GM12878 (cell line): ENCODE measurements around the gene ZNF581. TPM values are rescaled to one million over a fixed set of nuclear protein-coding genes. Genes with fewer than 3 reads are reported as not detected.

Experiments
- ATAC-seq: fragments of 200-7000 bp; cut with Tn5 transposase; 3 replicates; pipeline ENCODE4 v1.9.1; 2020; ENCODE audit warnings: mild to moderate bottlenecking, moderate library complexity
- BruUV-seq: library from RNA; stranded (reverse); fragments of 400-500 nt; replicated peaks from 2 replicates; lab custom pipeline; 2021; lab: Mats Ljungman, UMichigan
- CTCF ChIA-PET: fragments of 300-600 bp; sonication (Branson Sonifier 250); formaldehyde crosslinking; extraction: SDS; loops from one replicate; lab custom pipeline; 2021; ENCODE audit warnings: inconsistent platforms; lab: Yijun Ruan, JAX
- POLR2A ChIA-PET: fragments of 350-600 bp; formaldehyde crosslinking; extraction: SDS; loops from one replicate; lab custom pipeline; 2021; ENCODE audit warnings: inconsistent platforms; lab: Charles Lee
- RAD21 ChIA-PET: fragments of 300-600 bp; sonication (Branson Sonifier 250); formaldehyde crosslinking; loops from one replicate; lab custom pipeline; 2023; ENCODE audit warnings: antibody characterized with exemption; ENCODE audit not compliant: unreplicated experiment; lab: Charles Lee
- SMC1A ChIA-PET: fragments of 300-600 bp; sonication (Branson Sonifier 250); formaldehyde crosslinking; loops from one replicate; lab custom pipeline; 2023; ENCODE audit not compliant: unreplicated experiment, uncharacterized antibody; lab: Charles Lee
- DNase-seq: peaks from one replicate; pipeline ENCODE4 v3.0.0-alpha.2; 2011; ENCODE audit warnings: low read depth, low spot score
- FAIRE-seq: peaks from 3 replicates; lab custom pipeline; 2011; peaks lifted over from hg19 to GRCh38; lab: Jason Lieb, UNC
- H2AFZ ChIP-seq: 2 replicates; pipeline ENCODE4 v1.6.0; 2011; ENCODE audit warnings: low read depth, low read length, control low read depth; ENCODE audit not compliant: control insufficient read depth
- H3K27ac ChIP-seq: 2 replicates; pipeline ENCODE4 v1.5.1; 2011; ENCODE audit warnings: control low read depth; ENCODE audit not compliant: control insufficient read depth, insufficient read depth
- H3K27me3 ChIP-seq, 2 experiments: replicated peaks in 1 of 2; 2 replicates each; pipeline versions ENCODE4 v1.6.0 to v1.6.1; 2011; ENCODE audit warnings: low read length in 1 of 2; ENCODE audit not compliant: control insufficient read depth in 2 of 2, insufficient read depth in 2 of 2
- H3K36me3 ChIP-seq, 2 experiments: 2 replicates each; pipeline ENCODE4 v1.5.1; 2011; ENCODE audit warnings: low read length in 1 of 2; ENCODE audit not compliant: control insufficient read depth in 2 of 2, insufficient read depth in 2 of 2
- H3K4me1 ChIP-seq: 2 replicates; pipeline ENCODE4 v1.6.1; 2011; ENCODE audit warnings: mild to moderate bottlenecking, low read length, moderate library complexity, mixed read lengths; ENCODE audit not compliant: control insufficient read depth, insufficient read depth
- H3K4me2 ChIP-seq: 2 replicates; pipeline ENCODE4 v1.6.0; 2011; ENCODE audit warnings: control low read depth; ENCODE audit not compliant: control insufficient read depth, insufficient read depth
- H3K4me3 ChIP-seq: fragments of 200-600 bp; sonication (generic); 2 replicates; pipeline ENCODE4 v1.5.1; 2016
- H3K79me2 ChIP-seq: 2 replicates; pipeline ENCODE4 v1.6.0; 2011; ENCODE audit warnings: low read length; ENCODE audit not compliant: control insufficient read depth, insufficient read depth
- H3K9ac ChIP-seq: 2 replicates; pipeline ENCODE4 v1.8.0; 2011; ENCODE audit warnings: low read length, control low read depth, mixed read lengths; ENCODE audit not compliant: control insufficient read depth, insufficient read depth
- H3K9me3 ChIP-seq: replicated peaks from 3 replicates; pipeline ENCODE4 v1.5.1; 2011; ENCODE audit warnings: mild to moderate bottlenecking, low read length; ENCODE audit not compliant: control insufficient read depth, insufficient read depth
- H4K20me1 ChIP-seq: 2 replicates; pipeline ENCODE4 v1.6.0; 2011; ENCODE audit not compliant: control insufficient read depth, insufficient read depth
- BHLHE40 ChIP-seq, 2 experiments: fragments of 450-650 bp in 1 of 2; IDR thresholded peaks; 2 replicates each; pipeline ENCODE4 v1.6.1; 2011 to 2017; ENCODE audit warnings: low read depth in 2 of 2, borderline replicate concordance in 1 of 2, improper control_type of control experiment in 1 of 2, low read length in 1 of 2, mild to moderate bottlenecking in 1 of 2
- CREB1 ChIP-seq: IDR thresholded peaks from 2 replicates; pipeline ENCODE4 v1.6.1; 2012; ENCODE audit warnings: low read depth, mild to moderate bottlenecking, inconsistent platforms
- IRF5 ChIP-seq: fragments of 450-650 bp; IDR thresholded peaks from 2 replicates; pipeline ENCODE4 v1.6.1; 2017; ENCODE audit warnings: borderline replicate concordance
- NFIC ChIP-seq: IDR thresholded peaks from 2 replicates; pipeline ENCODE4 v1.6.1; 2012; ENCODE audit warnings: low read depth, mild to moderate bottlenecking, inconsistent platforms, low read length, moderate library complexity
- RAD51 ChIP-seq: fragments of 450-650 bp; IDR thresholded peaks from 2 replicates; pipeline ENCODE4 v1.6.1; 2016; ENCODE audit warnings: moderate library complexity, mild to moderate bottlenecking, inconsistent platforms
- SREBF2 ChIP-seq: IDR thresholded peaks from 2 replicates; pipeline ENCODE4 v1.6.1; 2012; ENCODE audit warnings: mild to moderate bottlenecking, low read length
- ZBTB4 ChIP-seq: fragments of 450-650 bp; formaldehyde crosslinking; IDR thresholded peaks from 2 replicates; pipeline ENCODE4 v1.4.0; 2022; ENCODE audit warnings: mild to moderate bottlenecking, moderate library complexity
- ZSCAN29 ChIP-seq: fragments of 450-650 bp; IDR thresholded peaks from 2 replicates; pipeline ENCODE4 v1.6.1; 2017; ENCODE audit warnings: mild to moderate bottlenecking, moderate library complexity
- WGBS: methylation state at CpG from one replicate; pipeline ENCODE4 v1.1.6; 2016; ENCODE audit warnings: low lambda C conversion rate; ENCODE audit not compliant: insufficient replicate concordance, insufficient coverage; ENCODE audit errors: missing lambda C conversion rate; 5-methylcytosine and 5-hydroxymethylcytosine counted together
- in situ Hi-C: fragments of 300-500 bp; cut with MboI; formaldehyde crosslinking; loops from 9 replicates; pipeline ENCODE4 v1.14.3; 2018; ENCODE audit warnings: mixed read lengths
- intact Hi-C: fragments of 100-400 bp; cut with micrococcal nuclease; formaldehyde crosslinking; loops from one replicate; pipeline ENCODE4 v1.14.2; 2022; ENCODE audit not compliant: unreplicated experiment
- polyA plus RNA-seq, 11 experiments: library from polyadenylated mRNA; depleted of rRNA in 4 of 11; unstranded in 6 of 11; stranded (reverse) in 5 of 11; fragments of >200 nt; fragmentation: Nextera tagmentation in 4 of 11; fragmentation: Illumina TruSeq in 1 of 11; extraction: Ambion mirVana in 4 of 11; extraction: Trizol in 1 of 11; gene quantifications; 1 replicate in 1 of 11; 2 replicates in 10 of 11; pipeline versions ENCODE4 v1.2.1 to v1.2.3, GENCODE V29; 2011 to 2016; ENCODE audit warnings: inconsistent platforms in 2 of 11, missing spikeins in 2 of 11, low read depth in 1 of 11
- total RNA-seq, 4 experiments: library from RNA; depleted of rRNA in 3 of 4; stranded (reverse); fragments of >200 nt in 3 of 4; fragmentation: Illumina TruSeq in 1 of 4; extraction: Trizol in 1 of 4; gene quantifications; 2 replicates each; pipeline versions ENCODE4 v1.2.1 to v1.2.3, GENCODE V29; 2013 to 2021

The ZNF581 gene
- total and polyA plus RNA-seq, 10 of the 15 experiments (the other 5 are each of a cell fraction or from before 2014, with no cell fraction given): 4.7 to 45.4 (median 22.2) TPM

GRCh38 chr19:55675661-55676354 lies 32.4 kb downstream of the ZNF581 start:
- H3K27me3 ChIP-seq: no peaks in the 10 kb centered on the region
- H2AFZ ChIP-seq: no peak overlapping the region; the same call in 1 of the 2 replicates
- ChIA-PET CTCF (interaction anchor here (0.7 to 3.3 kb wide), 4 partner anchors 19 to 29 kb away, joined by 3 to 14 read pairs (median 8); partner anchors contain the start of genes CCDC106 and U2AF2), SMC1A (interaction anchor here (1.3 to 3.0 kb wide), 3 partner anchors 19 to 43 kb away, joined by 3 to 11 read pairs (median 4); partner anchors contain the start of gene U2AF2), RAD21 (interaction anchor here (1.1 to 2.0 kb wide), 4 partner anchors 19 to 45 kb away, joined by 5 to 9 read pairs (median 8); partner anchors contain the start of gene U2AF2), POLR2A (interaction anchor here (0.7 to 1.4 kb wide), 6 partner anchors 19 to 70 kb away, joined by 3 to 7 read pairs (median 5); partner anchors contain the start of genes U2AF2, ZNF581 and ZNF865)
- in situ Hi-C loops: loop anchor here (5.0 kb wide), 1 partner anchor 131 kb away; no protein-coding TSS in a partner anchor
- 3% methylated on average over 16 of the region's 16 CpGs for WGBS
- peak overlapping the region; percentile 100 for H3K4me2 ChIP-seq
- no peak for FAIRE-seq
- H3K9me3 ChIP-seq: no peaks in the 10 kb centered on the region
- intact Hi-C loops: loop anchor here (5.0 kb wide), 2 partner anchors 34 to 656 kb away; partner anchors contain the start of genes ZNF580 and ZNF581
- peaks cover 27% of the 10 kb centered on the region for H3K4me1 ChIP-seq
- peak overlapping the region; percentile 92 for H3K4me3 ChIP-seq
- no TSS peak for BruUV-seq
- H3K36me3 ChIP-seq: peaks cover 17 to 21% of the 10 kb centered on the region in 2 experiments
- peaks cover 58% of the 10 kb centered on the region for H3K79me2 ChIP-seq
- ATAC-seq: no peak
- no peak for DNase-seq
- peaks cover 7% of the 10 kb centered on the region for H4K20me1 ChIP-seq
- TF ChIP-seq RAD51 (no peak), CREB1 (0 out of 2 replicates have a peak, but pooled peaks have one; percentile 25)
- peak overlapping the region; percentile 97 for H3K9ac ChIP-seq
- peak overlapping the region; percentile 94 for H3K27ac ChIP-seq

GRCh38 chr19:55676383-55676782 lies 32.9 kb downstream of the ZNF581 start:
- Histone ChIP-seq H3K4me2 (peak overlapping the region; percentile 100), H4K20me1 (peaks cover 6% of the 10 kb centered on the region; the same call in 1 of the 2 replicates), H3K27me3 (no peaks in the 10 kb centered on the region), H3K9ac (peak overlapping the region; percentile 97), H3K9me3 (no peaks in the 10 kb centered on the region), H3K4me3 (peak overlapping the region; percentile 92), H3K27ac (peak overlapping the region; percentile 94), H3K79me2 (peaks cover 62% of the 10 kb centered on the region), H3K4me1 (peaks cover 29% of the 10 kb centered on the region), H3K36me3 (peaks cover 16 to 20% of the 10 kb centered on the region in 2 experiments), H2AFZ (no peak overlapping the region)
- in situ Hi-C loops (loop anchor here (5.0 kb wide), 1 partner anchor 131 kb away; no protein-coding TSS in a partner anchor), intact Hi-C loops (loop anchor here (5.0 kb wide), 2 partner anchors 34 to 656 kb away; partner anchors contain the start of genes ZNF580 and ZNF581)
- 17% methylated on average over 5 of the region's 5 CpGs for WGBS
- ATAC-seq (no peak), DNase-seq (no peak), FAIRE-seq (no peak)
- POLR2A ChIA-PET: interaction anchor here (0.7 to 1.4 kb wide), 8 partner anchors 18 to 78 kb away, joined by 3 to 7 read pairs (median 4); partner anchors contain the start of genes U2AF2, ZNF581 and ZNF865
- RAD21 ChIA-PET: interaction anchor here (1.1 to 2.0 kb wide), 4 partner anchors 20 to 46 kb away, joined by 5 to 9 read pairs (median 8); partner anchors contain the start of gene U2AF2
- CTCF ChIA-PET: interaction anchor here (0.7 to 3.3 kb wide), 7 partner anchors 19 to 173 kb away, joined by 3 to 14 read pairs (median 5); partner anchors contain the start of genes CCDC106 and U2AF2
- TSS peak; percentile 55 for BruUV-seq
- SMC1A ChIA-PET: interaction anchor here (0.6 to 3.0 kb wide), 4 partner anchors 19 to 1207 kb away, joined by 3 to 11 read pairs (median 4); partner anchors contain the start of gene U2AF2
- TF ChIP-seq IRF5: no peak
- TF ChIP-seq SREBF2: no peak
- TF ChIP-seq BHLHE40 (IDR thresholded peaks at IDR 0.05; ENCODE audit: borderline replicate concordance in 1 of 2, low read depth in 2 of 2, low read length in 1 of 2): no peak
- TF ChIP-seq ZSCAN29: no peak
- no peak for TF ChIP-seq NFIC
- TF ChIP-seq ZBTB4 (CRISPR knock-in tag): no peak
